Osteoblast (primary cell): ENCODE data around the gene CPT1C. TPM values are rescaled to one million over a fixed set of nuclear protein-coding genes. Genes with fewer than 3 reads are reported as not detected.

Experiments used
- DNase-seq: peaks from one replicate; pipeline ENCODE4 v3.0.0; 2011; ENCODE audit warnings: low spot score, mixed read lengths; ENCODE audit not compliant: insufficient read length; ENCODE audit errors: missing footprints
- H2AFZ ChIP-seq: 2 replicates; pipeline ENCODE4 v1.6.0; 2011; ENCODE audit warnings: mild to moderate bottlenecking, low read length
- H3K27ac ChIP-seq: 2 replicates; pipeline ENCODE4 v1.5.1; 2011; ENCODE audit warnings: mild to moderate bottlenecking, low read depth, low read length, moderate library complexity
- H3K27me3 ChIP-seq: 2 replicates; pipeline ENCODE4 v1.6.0; 2012; ENCODE audit warnings: mild to moderate bottlenecking, control low read depth, inconsistent platforms, low read length, moderate library complexity; ENCODE audit not compliant: insufficient read depth
- H3K36me3 ChIP-seq: 2 replicates; pipeline ENCODE4 v1.5.1; 2011; ENCODE audit warnings: mild to moderate bottlenecking, low read length, control low read depth, moderate library complexity; ENCODE audit not compliant: insufficient read depth
- H3K4me1 ChIP-seq: 2 replicates; pipeline ENCODE4 v1.5.1; 2011; ENCODE audit warnings: mild to moderate bottlenecking, low read length, control low read depth, moderate library complexity; ENCODE audit not compliant: insufficient read depth
- H3K4me2 ChIP-seq: 2 replicates; pipeline ENCODE4 v1.6.0; 2011; ENCODE audit warnings: mild to moderate bottlenecking, low read length; ENCODE audit not compliant: insufficient read depth
- H3K4me3 ChIP-seq: fragments of 200-600 bp; sonication (generic); 3 replicates; pipeline ENCODE4 v1.5.1; 2012; ENCODE audit warnings: mild to moderate bottlenecking, low read length, inconsistent platforms; ENCODE audit not compliant: insufficient read depth
- H3K79me2 ChIP-seq: 2 replicates; pipeline ENCODE4 v1.6.0; 2012; ENCODE audit warnings: mild to moderate bottlenecking, low read length, control low read depth, inconsistent platforms; ENCODE audit not compliant: insufficient read depth
- H3K9me3 ChIP-seq: 2 replicates; pipeline ENCODE4 v1.5.1; 2011; ENCODE audit warnings: low read depth, low read length, control low read depth
- H4K20me1 ChIP-seq: 2 replicates; pipeline ENCODE4 v1.6.0; 2012; ENCODE audit warnings: mild to moderate bottlenecking, low read length, control low read depth; ENCODE audit not compliant: insufficient read depth
- CTCF ChIP-seq: IDR thresholded peaks from 2 replicates; pipeline ENCODE4 v1.5.1; 2011; ENCODE audit warnings: mild to moderate bottlenecking, low read depth, low read length, moderate library complexity; ENCODE audit errors: extremely low read depth
- total RNA-seq: library from RNA; depleted of rRNA; stranded (reverse); fragments of >200 nt; gene quantifications from 2 replicates; pipeline ENCODE4 v1.2.3, GENCODE V29; 2012

CPT1C gene
- total RNA-seq, 1 donor, result 17.0 TPM

- DNase-seq, result peak; percentile 91
- TF ChIP-seq CTCF, result no peak
- Histone ChIP-seq H3K79me2 (peaks cover 4% of the 10 kb centered on the region), H4K20me1 (peaks cover 3% of the 10 kb centered on the region), H3K27me3 (no peaks in the 10 kb centered on the region), H3K4me1 (peaks cover 20% of the 10 kb centered on the region), H3K4me2 (no peak overlapping the region), H3K9me3 (no peaks in the 10 kb centered on the region), H3K36me3 (peaks cover 31% of the 10 kb centered on the region), H2AFZ (no peak overlapping the region), H3K27ac (no peak overlapping the region), H3K4me3 (no peak overlapping the region)
Measured at GRCh38 chr19:49687566-49688316, 3.2 kb upstream of the CPT1C start.

- Histone ChIP-seq H3K27ac (no peak overlapping the region), H3K9me3 (no peaks in the 10 kb centered on the region), H2AFZ (no peak overlapping the region), H3K79me2 (peaks cover 4% of the 10 kb centered on the region), H3K27me3 (no peaks in the 10 kb centered on the region), H4K20me1 (peaks cover 3% of the 10 kb centered on the region), H3K4me2 (no peak overlapping the region), H3K4me1 (peaks cover 20% of the 10 kb centered on the region), H3K4me3 (no peak overlapping the region), H3K36me3 (peaks cover 25% of the 10 kb centered on the region)
- DNase-seq, result peak; percentile 87
- no peak for TF ChIP-seq CTCF
Measured at GRCh38 chr19:49688531-49689132, 2.3 kb upstream of the CPT1C start.

GRCh38 chr19:49689133-49690078, 1.5 kb upstream of the CPT1C start, which contains the start of gene ADM5:
ADM5 (plus strand) TSS chr19:49689594; CDS start chr19:49689838, 244 bp downstream.
- Histone ChIP-seq H3K4me3 (peak within 1 kb of the TSS; percentile 76), H3K36me3 (peaks cover 17% of the 10 kb centered on the region), H3K9me3 (no peaks in the 10 kb centered on the region), H3K79me2 (no peaks in the 10 kb centered on the region), H3K4me2 (peak within 1 kb of the TSS; percentile 90), H3K27ac (peak within 1 kb of the TSS; percentile 15), H2AFZ (peak within 1 kb of the TSS; percentile 93), H4K20me1 (peaks cover 3% of the 10 kb centered on the region), H3K4me1 (peaks cover 20% of the 10 kb centered on the region), H3K27me3 (no peaks in the 10 kb centered on the region)
- TF ChIP-seq CTCF, result peak; percentile 23
- DNase-seq, result peak; percentile 70
